Measurements from ENCODE around the gene SRSF4. TPM values are rescaled to one million over a fixed set of nuclear protein-coding genes. Genes with fewer than 3 reads are reported as not detected.
A peak's percentile ranks its signal among the peaks of the same experiment; 100 is the strongest.

Gene SRSF4
- total RNA-seq (10 to 100 TPM; 77.1 to 81.7 TPM), polyA plus RNA-seq (ENCODE audit: insufficient read depth, low read depth, low replicate concordance) (63.2 TPM)
- long read RNA-seq, donor 1, transcript SRSF4-201 (6 exons, 2,387 nt), result major isoform, 42 of 58 reads
- long read RNA-seq, donor 1, partial matches to known transcripts, result 14 of 58 reads
- long read RNA-seq, donor 1, other reads (novel, unspliced or antisense), result 0 of 58 reads
- long read RNA-seq, donor 2, transcript SRSF4-201 (6 exons, 2,387 nt), result major isoform, 24 of 25 reads
- long read RNA-seq, donor 2, partial matches to known transcripts, result 0 of 25 reads
- long read RNA-seq, donor 2, other reads (novel, unspliced or antisense), result 0 of 25 reads

DNA sequence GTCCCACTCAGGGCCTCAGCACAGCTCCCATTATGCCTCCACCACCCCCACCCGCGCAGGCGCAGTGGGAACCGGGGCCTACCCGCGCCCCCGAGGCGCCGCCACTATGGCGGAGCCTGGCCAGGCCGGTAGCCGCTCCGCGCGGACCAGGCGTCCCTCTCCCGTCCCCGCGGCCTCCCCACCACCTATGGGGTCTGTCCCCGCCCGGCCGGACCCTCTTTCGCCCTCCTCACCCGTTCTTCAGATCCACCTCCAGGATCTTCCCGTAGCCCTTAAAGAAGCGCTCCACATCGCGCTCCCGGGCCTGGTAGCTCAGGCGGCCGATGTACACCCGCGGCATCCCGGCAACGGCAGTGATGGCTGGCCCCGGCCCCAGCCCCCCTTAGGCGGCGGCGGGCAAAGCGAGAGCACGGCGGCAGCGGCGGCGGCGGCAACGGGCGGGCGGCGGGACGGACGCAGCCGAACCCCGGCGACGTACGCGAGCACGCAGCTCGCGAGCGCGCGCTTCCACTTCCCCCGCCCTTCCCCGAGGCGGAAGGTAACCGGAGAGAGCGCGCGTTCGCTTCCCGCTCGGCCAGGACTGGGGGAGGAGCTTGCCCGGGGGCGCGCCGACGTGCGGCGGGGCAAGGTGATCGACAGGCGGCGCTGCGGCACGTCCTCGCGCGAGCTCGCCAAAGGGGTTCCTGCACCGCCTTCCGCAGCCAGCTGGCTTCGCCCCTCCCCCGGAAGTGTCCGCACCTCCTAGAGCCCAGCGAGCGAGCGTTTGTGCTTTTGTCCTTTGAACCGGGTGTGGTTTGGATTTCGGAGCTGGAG, at the start of gene SRSF4:
SRSF4 (minus strand) TSS at position 488 of the 813 bp plus-strand sequence; CDS start at position 340, 148 bp downstream.
- DNase-seq, result peak; percentile 99
- intact Hi-C loops (cut with DNase I; ENCODE audit: low total_unique reads), result loop anchor here (5.0 kb wide), 1 partner anchor 59 kb away; the partner anchor contains the start of gene TMEM200B
- H3K27me3 ChIP-seq, result no peaks in the 10 kb centered on the region
- H3K36me3 ChIP-seq (ENCODE audit: low read depth, missing control alignments), result no peaks in the 10 kb centered on the region
- no peaks in the 10 kb centered on the region for H3K9me3 ChIP-seq
- H3K4me1 ChIP-seq, result peaks cover 24% of the 10 kb centered on the region
- WGBS, 2 donors, result 0 to 1% methylated on average over 23 to 79 of the region's 100 CpGs
- peak within 1 kb of the TSS; percentile 96 to 100 for H3K27ac ChIP-seq
- peak within 1 kb of the TSS; percentile 96 to 97 for H3K4me3 ChIP-seq
- TF ChIP-seq, protein P1, sequence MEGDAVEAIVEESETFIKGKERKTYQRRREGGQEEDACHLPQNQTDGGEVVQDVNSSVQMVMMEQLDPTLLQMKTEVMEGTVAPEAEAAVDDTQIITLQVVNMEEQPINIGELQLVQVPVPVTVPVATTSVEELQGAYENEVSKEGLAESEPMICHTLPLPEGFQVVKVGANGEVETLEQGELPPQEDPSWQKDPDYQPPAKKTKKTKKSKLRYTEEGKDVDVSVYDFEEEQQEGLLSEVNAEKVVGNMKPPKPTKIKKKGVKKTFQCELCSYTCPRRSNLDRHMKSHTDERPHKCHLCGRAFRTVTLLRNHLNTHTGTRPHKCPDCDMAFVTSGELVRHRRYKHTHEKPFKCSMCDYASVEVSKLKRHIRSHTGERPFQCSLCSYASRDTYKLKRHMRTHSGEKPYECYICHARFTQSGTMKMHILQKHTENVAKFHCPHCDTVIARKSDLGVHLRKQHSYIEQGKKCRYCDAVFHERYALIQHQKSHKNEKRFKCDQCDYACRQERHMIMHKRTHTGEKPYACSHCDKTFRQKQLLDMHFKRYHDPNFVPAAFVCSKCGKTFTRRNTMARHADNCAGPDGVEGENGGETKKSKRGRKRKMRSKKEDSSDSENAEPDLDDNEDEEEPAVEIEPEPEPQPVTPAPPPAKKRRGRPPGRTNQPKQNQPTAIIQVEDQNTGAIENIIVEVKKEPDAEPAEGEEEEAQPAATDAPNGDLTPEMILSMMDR (IDR thresholded peaks at IDR 0.05), result peak; percentile 67 to 88 (median 73)
- peak; percentile 72 for TF ChIP-seq POLR2A (IDR thresholded peaks at IDR 0.05)

DNA sequence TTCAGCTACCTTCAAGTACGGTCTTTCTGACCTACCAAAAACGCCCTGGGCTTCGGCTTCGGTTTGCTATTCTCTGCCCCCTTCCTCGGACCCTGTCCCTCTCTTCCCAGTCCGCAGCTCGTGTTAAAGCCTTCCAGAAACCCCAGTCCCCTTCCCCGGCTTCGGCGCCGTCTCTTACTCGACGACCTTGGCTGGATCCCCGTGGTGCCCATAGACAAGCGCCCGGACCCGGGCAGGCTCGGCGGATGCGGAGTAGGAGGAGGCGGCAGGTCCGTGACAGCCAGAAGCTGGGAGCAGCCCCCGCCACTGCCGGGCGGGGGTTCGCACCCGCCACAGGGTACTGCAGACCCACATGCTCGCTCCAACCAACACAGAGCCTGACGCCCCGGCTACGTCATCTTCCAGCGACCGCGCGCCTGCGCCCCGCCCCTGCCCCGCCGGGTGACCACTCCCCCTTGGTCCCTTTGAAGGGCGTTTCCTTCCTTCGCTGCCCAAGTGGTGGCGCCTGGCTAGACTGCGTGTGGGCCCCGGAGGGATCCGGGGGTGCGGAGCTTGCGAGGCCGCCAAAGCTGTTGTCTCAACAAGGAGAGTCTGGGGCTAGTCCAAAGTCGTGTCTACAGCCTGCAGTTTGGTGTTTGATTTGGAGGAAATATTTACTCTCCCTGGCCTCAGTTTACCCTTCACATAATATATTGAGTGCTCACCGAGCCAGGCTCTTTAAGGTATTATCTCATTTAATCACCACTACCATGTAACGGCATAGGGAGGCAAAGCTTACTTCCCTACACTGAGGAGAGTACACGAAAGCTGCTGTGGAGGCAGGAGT, 49.1 kb upstream of the SRSF4 start, which contains the start of gene MECR:
MECR (minus strand) TSS at position 382 of the 826 bp plus-strand sequence; CDS start at position 354, 28 bp downstream.
- H3K9me3 ChIP-seq, result no peaks in the 10 kb centered on the region
- H3K36me3 ChIP-seq (ENCODE audit: low read depth, missing control alignments), result no peaks in the 10 kb centered on the region
- peak; percentile 95 for DNase-seq
- H3K4me1 ChIP-seq, result peaks cover 13% of the 10 kb centered on the region
- H3K27ac ChIP-seq, result peak within 1 kb of the TSS; percentile 9 to 80
- peak within 1 kb of the TSS; percentile 79 to 83 for H3K4me3 ChIP-seq
- WGBS, 2 donors, result 2% methylated on average over 15 to 46 of the region's 52 CpGs
- no peak for TF ChIP-seq POLR2A (IDR thresholded peaks at IDR 0.05)
- TF ChIP-seq, protein P1 (IDR thresholded peaks at IDR 0.05), result peak in 1 of 3 experiments; percentile 23
- no peaks in the 10 kb centered on the region for H3K27me3 ChIP-seq
- intact Hi-C loops (cut with DNase I; ENCODE audit: low total_unique reads), result no loop called here

DNA sequence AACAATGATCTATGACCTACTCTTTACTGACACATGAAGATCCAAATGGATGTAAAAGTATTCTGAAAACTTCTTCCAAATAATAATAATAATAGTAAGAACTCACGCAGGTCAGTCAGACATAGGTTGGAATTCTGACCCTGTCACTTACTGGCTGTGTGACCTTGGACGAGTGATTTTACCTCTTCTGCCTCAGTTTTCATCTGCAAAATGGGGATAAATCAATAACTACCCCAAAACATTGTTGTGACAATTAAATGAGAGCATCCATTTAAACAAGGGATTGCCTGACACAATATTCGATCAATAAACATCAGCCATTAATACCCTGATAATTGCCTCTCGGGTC, 48.5 kb upstream of the SRSF4 start:
- Histone ChIP-seq H3K27me3 (no peaks in the 10 kb centered on the region), H3K4me1 (peaks cover 12% of the 10 kb centered on the region), H3K4me3 (peak overlapping the region; percentile 79 to 83), H3K27ac (peak overlapping the region; percentile 9 to 80), H3K36me3 (ENCODE audit: low read depth, missing control alignments) (no peaks in the 10 kb centered on the region), H3K9me3 (no peaks in the 10 kb centered on the region)
- no peak for DNase-seq
- intact Hi-C loops (cut with DNase I; ENCODE audit: low total_unique reads), result no loop called here
- 10% methylated on average over 4 of the region's 4 CpGs for WGBS, 2 donors
- TF ChIP-seq, protein P1 (IDR thresholded peaks at IDR 0.05), result no peak
- TF ChIP-seq POLR2A (IDR thresholded peaks at IDR 0.05), result no peak

DNA sequence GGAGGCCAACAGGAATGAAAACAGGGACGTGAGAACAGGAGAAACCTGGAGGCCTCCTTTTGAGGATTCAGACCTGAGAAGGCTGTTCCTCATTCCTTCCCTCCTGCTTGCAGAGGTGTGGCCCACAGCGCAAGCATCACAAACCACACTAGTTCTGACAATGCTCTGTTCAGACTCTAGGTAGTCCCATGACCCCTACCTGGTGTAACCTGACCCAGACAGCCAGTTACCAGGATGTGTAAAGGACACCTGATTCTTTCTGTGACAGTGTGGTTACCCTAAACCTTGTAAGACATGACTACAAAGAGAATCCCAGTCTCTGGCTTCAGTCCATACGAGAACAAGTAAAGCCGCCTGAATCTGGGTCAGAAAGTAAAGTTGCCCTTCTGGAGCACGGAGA, 45.8 kb upstream of the SRSF4 start:
- intact Hi-C loops (cut with DNase I; ENCODE audit: low total_unique reads), result no loop called here
- TF ChIP-seq, protein P1 (IDR thresholded peaks at IDR 0.05), result no peak
- TF ChIP-seq POLR2A (IDR thresholded peaks at IDR 0.05), result no peak
- peaks cover 12% of the 10 kb centered on the region for H3K4me1 ChIP-seq
- H3K4me3 ChIP-seq, result no peak overlapping the region
- WGBS, 2 donors, result 79 to 86% methylated on average over 5 of the region's 5 CpGs
- H3K27ac ChIP-seq, result no peak overlapping the region
- H3K36me3 ChIP-seq (ENCODE audit: low read depth, missing control alignments), result no peaks in the 10 kb centered on the region
- no peak for DNase-seq
- H3K9me3 ChIP-seq, result no peaks in the 10 kb centered on the region
- no peaks in the 10 kb centered on the region for H3K27me3 ChIP-seq

Measured in testis (tissue), 5 donors.